WTC11 (cell line): Measurements from ENCODE around the gene AQP7. TPM values are rescaled to one million over a fixed set of nuclear protein-coding genes. Genes with fewer than 3 reads are reported as not detected.

Experiments
- ATAC-seq: fragments of 200-7000 bp; cut with Tn5 transposase; 2 replicates; pipeline ENCODE4 v1.10.0; 2021; ENCODE audit warnings: mild to moderate bottlenecking, moderate library complexity
- CTCF ChIA-PET: fragments of 300-600 bp; sonication (Branson Sonifier 250); formaldehyde crosslinking; loops from one replicate; lab custom pipeline; 2021; ENCODE audit warnings: antibody characterized with exemption; lab: Charles Lee
- POLR2A ChIA-PET: fragments of 350-600 bp; sonication (Branson Sonifier 250); formaldehyde crosslinking; loops from one replicate; lab custom pipeline; 2021; ENCODE audit warnings: antibody characterized with exemption; lab: Charles Lee
- DNase-seq: peaks from one replicate; pipeline ENCODE4 v3.0.0; 2021; ENCODE audit warnings: low spot score
- H3K27ac Mint-ChIP-seq: 2 replicates; pipeline ENCODE4 v1.8.0; 2021; ENCODE audit warnings: mixed read lengths
- H3K27me3 Mint-ChIP-seq: 2 replicates; pipeline ENCODE4 v1.8.0; 2021; ENCODE audit warnings: low read depth, mild to moderate bottlenecking, moderate library complexity, mixed read lengths
- H3K36me3 Mint-ChIP-seq: 2 replicates; pipeline ENCODE4 v1.8.0; 2021; ENCODE audit warnings: mixed read lengths
- H3K4me1 Mint-ChIP-seq: 2 replicates; pipeline ENCODE4 v1.8.0; 2022; ENCODE audit warnings: mixed read lengths
- H3K4me3 Mint-ChIP-seq: 2 replicates; pipeline ENCODE4 v1.8.0; 2021; ENCODE audit warnings: mild to moderate bottlenecking, moderate library complexity, mixed read lengths
- H3K9me3 Mint-ChIP-seq: 2 replicates; pipeline ENCODE4 v1.8.0; 2021; ENCODE audit warnings: mixed read lengths
- ARID4B ChIP-seq: sonication (generic); formaldehyde crosslinking; IDR thresholded peaks from 2 replicates; pipeline ENCODE4 v1.8.0; 2023; ENCODE audit warnings: missing genetic modification reagents, mild to moderate bottlenecking, borderline replicate concordance
- ATF1 ChIP-seq: sonication (generic); formaldehyde crosslinking; IDR thresholded peaks from 2 replicates; pipeline ENCODE4 v1.8.1; 2023; ENCODE audit warnings: mild to moderate bottlenecking, moderate library complexity, missing genetic modification reagents
- CREM ChIP-seq: sonication (generic); formaldehyde crosslinking; IDR thresholded peaks from 2 replicates; pipeline ENCODE4 v1.8.1; 2022; ENCODE audit warnings: mild to moderate bottlenecking, missing genetic modification reagents, moderate library complexity
- EMX1 ChIP-seq: fragments of 250-450 bp; sonication (Bioruptor Pico); IDR thresholded peaks from 2 replicates; pipeline ENCODE4 v1.8.0; 2021; ENCODE audit warnings: mild to moderate bottlenecking
- ERG ChIP-seq: fragments of 250-450 bp; sonication (Bioruptor Pico); IDR thresholded peaks from 2 replicates; pipeline ENCODE4 v1.8.0; 2021; ENCODE audit warnings: mild to moderate bottlenecking
- ETV6 ChIP-seq: sonication (generic); formaldehyde crosslinking; IDR thresholded peaks from 2 replicates; pipeline ENCODE4 v1.8.1; 2022; ENCODE audit warnings: mild to moderate bottlenecking, missing genetic modification reagents
- GRHL2 ChIP-seq: fragments of 250-450 bp; sonication (Bioruptor Pico); IDR thresholded peaks from 2 replicates; pipeline ENCODE4 v1.8.0; 2022; ENCODE audit warnings: mild to moderate bottlenecking, moderate library complexity; ENCODE audit not compliant: insufficient replicate concordance, severe bottlenecking
- JUN ChIP-seq: sonication (generic); formaldehyde crosslinking; IDR thresholded peaks from 2 replicates; pipeline ENCODE4 v1.8.0; 2023; ENCODE audit warnings: mild to moderate bottlenecking, missing genetic modification reagents
- MAX ChIP-seq: sonication (generic); formaldehyde crosslinking; IDR thresholded peaks from 2 replicates; pipeline ENCODE4 v1.8.0; 2022; ENCODE audit warnings: mild to moderate bottlenecking, missing genetic modification reagents
- NFE2L1 ChIP-seq: sonication (generic); formaldehyde crosslinking; IDR thresholded peaks from 2 replicates; pipeline ENCODE4 v1.8.1; 2023; ENCODE audit warnings: missing genetic modification reagents
- NR2C2 ChIP-seq: sonication (generic); formaldehyde crosslinking; IDR thresholded peaks from 2 replicates; pipeline ENCODE4 v1.8.0; 2022; ENCODE audit warnings: mild to moderate bottlenecking, missing genetic modification reagents
- PREB ChIP-seq: sonication (generic); formaldehyde crosslinking; IDR thresholded peaks from 2 replicates; pipeline ENCODE4 v1.8.1; 2022; ENCODE audit warnings: mild to moderate bottlenecking, missing genetic modification reagents, moderate library complexity, borderline replicate concordance
- PRRX2 ChIP-seq: fragments of 250-450 bp; sonication (Bioruptor Pico); IDR thresholded peaks from 2 replicates; pipeline ENCODE4 v1.8.0; 2021; ENCODE audit warnings: mild to moderate bottlenecking
- RORB ChIP-seq: fragments of 250-450 bp; sonication (Bioruptor Pico); IDR thresholded peaks from 2 replicates; pipeline ENCODE4 v1.9.0; 2021; ENCODE audit warnings: mild to moderate bottlenecking
- TEAD1 ChIP-seq: sonication (generic); formaldehyde crosslinking; IDR thresholded peaks from 2 replicates; pipeline ENCODE4 v1.8.0; 2022; ENCODE audit warnings: mild to moderate bottlenecking, missing genetic modification reagents
- USF2 ChIP-seq: sonication (generic); formaldehyde crosslinking; IDR thresholded peaks from 2 replicates; pipeline ENCODE4 v1.8.1; 2023; ENCODE audit warnings: mild to moderate bottlenecking, missing genetic modification reagents, moderate library complexity
- ZNF121 ChIP-seq: sonication (generic); formaldehyde crosslinking; IDR thresholded peaks from 2 replicates; pipeline ENCODE4 v1.8.0; 2023; ENCODE audit warnings: missing genetic modification reagents
- ZNF416 ChIP-seq: fragments of 250-450 bp; sonication (Bioruptor Pico); IDR thresholded peaks from 2 replicates; pipeline ENCODE4 v1.9.0; 2021; ENCODE audit warnings: mild to moderate bottlenecking, inconsistent platforms
- ZNF423 ChIP-seq: fragments of 250-450 bp; sonication (Bioruptor Pico); IDR thresholded peaks from 2 replicates; pipeline ENCODE4 v2.1.2; 2022; ENCODE audit warnings: mild to moderate bottlenecking, moderate library complexity
- ZNF671 ChIP-seq: fragments of 250-450 bp; sonication (Bioruptor Pico); IDR thresholded peaks from 2 replicates; pipeline ENCODE4 v1.8.0; 2021; ENCODE audit warnings: mild to moderate bottlenecking
- total RNA-seq: library from RNA; stranded (reverse); gene quantifications from 3 replicates; pipeline ENCODE4 v1.2.3, GENCODE V29; 2021
- TF ChIP-seq, protein P1 (sequence below): sonication (generic); formaldehyde crosslinking; IDR thresholded peaks from 2 replicates; pipeline ENCODE4 v1.8.1; 2022; ENCODE audit warnings: low read depth, missing genetic modification reagents, borderline replicate concordance
- TF ChIP-seq, protein P2 (sequence below): sonication (generic); formaldehyde crosslinking; IDR thresholded peaks from 2 replicates; pipeline ENCODE4 v1.8.1; 2022; ENCODE audit warnings: low read depth, mild to moderate bottlenecking, moderate library complexity, missing genetic modification reagents, borderline replicate concordance

The AQP7 gene
- total RNA-seq, 1 experiment from 2014 or later: 0.17 TPM

- TF ChIP-seq CREM (CRISPR knock-in tag) (no peak), NR2C2 (CRISPR knock-in tag) (no peak), PRRX2 (CRISPR knock-in tag) (no peak), USF2 (no peak), ATF1 (CRISPR knock-in tag) (no peak), TEAD1 (CRISPR knock-in tag) (no peak), EMX1 (CRISPR knock-in tag) (no peak), MAX (CRISPR knock-in tag) (no peak), ZNF671 (CRISPR knock-in tag) (no peak), RORB (CRISPR knock-in tag) (no peak), NFE2L1 (CRISPR knock-in tag) (no peak), ERG (CRISPR knock-in tag) (no peak), GRHL2 (CRISPR knock-in tag) (no peak), ZNF416 (no peak), ETV6 (CRISPR knock-in tag) (no peak)
- TF ChIP-seq, protein P1, sequence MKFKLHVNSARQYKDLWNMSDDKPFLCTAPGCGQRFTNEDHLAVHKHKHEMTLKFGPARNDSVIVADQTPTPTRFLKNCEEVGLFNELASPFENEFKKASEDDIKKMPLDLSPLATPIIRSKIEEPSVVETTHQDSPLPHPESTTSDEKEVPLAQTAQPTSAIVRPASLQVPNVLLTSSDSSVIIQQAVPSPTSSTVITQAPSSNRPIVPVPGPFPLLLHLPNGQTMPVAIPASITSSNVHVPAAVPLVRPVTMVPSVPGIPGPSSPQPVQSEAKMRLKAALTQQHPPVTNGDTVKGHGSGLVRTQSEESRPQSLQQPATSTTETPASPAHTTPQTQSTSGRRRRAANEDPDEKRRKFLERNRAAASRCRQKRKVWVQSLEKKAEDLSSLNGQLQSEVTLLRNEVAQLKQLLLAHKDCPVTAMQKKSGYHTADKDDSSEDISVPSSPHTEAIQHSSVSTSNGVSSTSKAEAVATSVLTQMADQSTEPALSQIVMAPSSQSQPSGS: no peak
- POLR2A ChIA-PET: interaction anchor here (0.9 to 1.8 kb wide), 2 partner anchors 10 to 71 kb away, joined by 3 to 5 read pairs; no protein-coding TSS in a partner anchor
- no peaks in the 10 kb centered on the region for H3K9me3 Mint-ChIP-seq
- peaks cover 35% of the 10 kb centered on the region for H3K4me1 Mint-ChIP-seq
- ATAC-seq (0 out of 2 replicates have a peak, but pooled peaks have one; percentile 2), DNase-seq (no peak)
- no peaks in the 10 kb centered on the region for H3K36me3 Mint-ChIP-seq
- H3K27ac Mint-ChIP-seq: no peak overlapping the region
- CTCF ChIA-PET: interaction anchor here (0.6 to 3.4 kb wide), 7 partner anchors 9 to 71 kb away, joined by 3 to 44 read pairs (median 25); partner anchors contain the start of gene NOL6
- H3K27me3 Mint-ChIP-seq: peaks cover 28% of the 10 kb centered on the region
- peak overlapping the region; percentile 80 for H3K4me3 Mint-ChIP-seq
Measured at GRCh38 chr9:33446240-33446945, 44.0 kb upstream of the AQP7 start.

- no peak overlapping the region for H3K4me3 Mint-ChIP-seq
- H3K9me3 Mint-ChIP-seq: no peaks in the 10 kb centered on the region
- ChIA-PET CTCF (interaction anchor here (1.0 to 1.7 kb wide), 6 partner anchors 28 to 72 kb away, joined by 3 to 7 read pairs (median 3); partner anchors contain the start of gene NOL6), POLR2A (interaction anchor here (1.1 to 1.8 kb wide), 2 partner anchors 70 to 421 kb away, joined by 3 to 5 read pairs; partner anchors contain the start of gene DNAJA1)
- no peak overlapping the region for H3K27ac Mint-ChIP-seq
- no peaks in the 10 kb centered on the region for H3K36me3 Mint-ChIP-seq
- peaks cover 28% of the 10 kb centered on the region for H3K27me3 Mint-ChIP-seq
- H3K4me1 Mint-ChIP-seq: peaks cover 35% of the 10 kb centered on the region
- DNase-seq (no peak), ATAC-seq (no peak)
- TF ChIP-seq MAX (CRISPR knock-in tag): no peak
- no peak for TF ChIP-seq PREB (CRISPR knock-in tag)
- TF ChIP-seq ZNF423 (CRISPR knock-in tag): no peak
- TF ChIP-seq ARID4B: no peak
- no peak for TF ChIP-seq NFE2L1 (CRISPR knock-in tag)
- TF ChIP-seq ATF1 (CRISPR knock-in tag): no peak
- no peak for TF ChIP-seq RORB (CRISPR knock-in tag)
- TF ChIP-seq, protein P2, sequence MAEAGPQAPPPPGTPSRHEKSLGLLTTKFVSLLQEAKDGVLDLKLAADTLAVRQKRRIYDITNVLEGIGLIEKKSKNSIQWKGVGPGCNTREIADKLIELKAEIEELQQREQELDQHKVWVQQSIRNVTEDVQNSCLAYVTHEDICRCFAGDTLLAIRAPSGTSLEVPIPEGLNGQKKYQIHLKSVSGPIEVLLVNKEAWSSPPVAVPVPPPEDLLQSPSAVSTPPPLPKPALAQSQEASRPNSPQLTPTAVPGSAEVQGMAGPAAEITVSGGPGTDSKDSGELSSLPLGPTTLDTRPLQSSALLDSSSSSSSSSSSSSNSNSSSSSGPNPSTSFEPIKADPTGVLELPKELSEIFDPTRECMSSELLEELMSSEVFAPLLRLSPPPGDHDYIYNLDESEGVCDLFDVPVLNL: no peak
- TF ChIP-seq JUN (CRISPR knock-in tag): no peak
- no peak for TF ChIP-seq ZNF121 (CRISPR knock-in tag)
Measured at GRCh38 chr9:33445389-33446239, 43.2 kb upstream of the AQP7 start.
